Midbrain (tissue), 1 donor: ENCODE data around the gene SLC12A8.

ENCODE experiments used
- DNase-seq: peaks from one replicate; lab custom pipeline; 2025; lab: John Stamatoyannopoulos, UW

SLC12A8 gene

DNA sequence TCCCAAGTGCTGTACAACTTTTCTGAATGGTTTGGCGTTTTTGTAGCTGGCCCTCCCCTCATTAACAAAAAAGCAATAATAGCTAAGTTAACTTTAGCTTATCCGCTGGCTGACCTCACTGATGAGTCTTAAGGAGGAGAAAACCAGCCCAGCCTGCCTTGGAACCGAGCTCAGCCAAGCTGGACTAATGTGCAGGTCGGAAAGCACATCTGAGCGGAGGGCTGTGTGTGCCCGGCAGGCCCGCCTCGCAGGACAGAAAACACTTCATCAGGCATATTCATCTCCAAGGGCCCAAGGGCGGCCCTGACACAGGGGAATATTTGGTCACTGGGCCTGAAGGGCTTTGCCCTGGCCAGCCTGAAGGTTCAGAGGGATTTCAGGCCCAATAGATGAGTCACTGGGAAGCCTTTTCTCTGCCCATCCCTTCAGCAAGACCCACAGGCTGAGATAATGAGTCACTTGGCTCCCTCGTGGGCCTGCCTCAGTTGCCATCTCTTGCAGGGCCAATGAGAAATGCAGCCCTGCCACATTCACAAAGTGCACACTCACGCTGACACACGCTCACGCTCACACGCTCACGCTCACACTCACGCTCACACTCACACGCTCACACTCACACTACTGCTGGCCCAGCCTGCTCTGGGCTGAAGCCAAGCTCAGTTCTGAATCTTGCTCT lies 75.1 kb downstream of the SLC12A8 start:
- DNase-seq: no peak

- DNase-seq: no peak
Observed at GRCh38 chr3:125136966-125137357, 75.6 kb downstream of the SLC12A8 start.

- DNase-seq: no peak
Observed at GRCh38 chr3:125136515-125136914, 76.0 kb downstream of the SLC12A8 start.

GRCh38 chr3:125134952-125135351 lies 77.6 kb downstream of the SLC12A8 start:
- no peak for DNase-seq

DNA sequence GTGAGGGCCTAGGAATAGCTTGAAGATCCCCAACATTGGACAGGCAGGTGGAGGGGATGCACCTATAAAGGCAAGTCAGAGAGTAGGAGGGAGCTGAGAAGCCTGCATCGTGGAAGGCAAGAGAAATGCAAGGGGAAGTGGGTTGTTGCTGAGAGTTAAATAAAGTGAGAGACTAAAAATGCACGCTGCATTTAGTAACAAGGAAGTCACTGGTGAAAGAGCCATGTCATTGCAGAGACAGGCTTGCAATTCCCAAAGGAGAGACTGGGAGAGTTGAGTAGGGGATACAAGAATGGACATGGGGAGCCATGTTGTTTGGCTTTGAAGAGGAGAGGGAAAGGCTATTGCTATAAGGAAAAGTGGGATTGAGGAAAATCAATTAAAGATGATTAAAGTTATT lies 79.7 kb downstream of the SLC12A8 start:
- DNase-seq: no peak

DNA sequence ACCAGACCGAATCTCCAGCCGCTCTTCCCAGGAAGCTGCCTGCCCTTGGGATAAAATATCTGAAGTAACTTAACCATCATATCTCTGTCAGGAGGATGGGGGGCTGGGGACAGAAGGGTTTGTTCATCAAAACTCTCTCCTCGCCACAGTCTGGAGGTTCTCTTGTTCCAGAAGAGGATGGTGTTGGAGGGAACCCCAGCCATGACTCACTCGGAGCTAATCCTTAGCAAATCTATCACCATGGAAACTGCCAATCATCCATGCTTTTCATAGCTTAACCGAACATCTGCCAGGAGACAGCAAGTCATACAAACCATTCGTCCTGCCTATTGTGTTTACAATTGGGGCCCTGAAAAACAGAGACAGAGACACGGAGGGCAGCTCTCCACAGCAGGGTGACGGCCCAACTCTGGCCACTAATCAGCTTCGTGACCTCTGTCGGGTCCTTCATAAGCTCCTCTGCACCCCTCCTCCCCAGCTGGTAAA lies 83.0 kb downstream of the SLC12A8 start:
- DNase-seq: peak; percentile 21

- DNase-seq: no peak
Observed at GRCh38 chr3:125128861-125129501, 83.6 kb downstream of the SLC12A8 start.

- DNase-seq: no peak
Observed at GRCh38 chr3:125126323-125126722, 86.2 kb downstream of the SLC12A8 start.

GRCh38 chr3:125125821-125126245 lies 86.7 kb downstream of the SLC12A8 start:
- DNase-seq: no peak

GRCh38 chr3:125123451-125124305 lies 88.9 kb downstream of the SLC12A8 start:
- DNase-seq: no peak

DNA sequence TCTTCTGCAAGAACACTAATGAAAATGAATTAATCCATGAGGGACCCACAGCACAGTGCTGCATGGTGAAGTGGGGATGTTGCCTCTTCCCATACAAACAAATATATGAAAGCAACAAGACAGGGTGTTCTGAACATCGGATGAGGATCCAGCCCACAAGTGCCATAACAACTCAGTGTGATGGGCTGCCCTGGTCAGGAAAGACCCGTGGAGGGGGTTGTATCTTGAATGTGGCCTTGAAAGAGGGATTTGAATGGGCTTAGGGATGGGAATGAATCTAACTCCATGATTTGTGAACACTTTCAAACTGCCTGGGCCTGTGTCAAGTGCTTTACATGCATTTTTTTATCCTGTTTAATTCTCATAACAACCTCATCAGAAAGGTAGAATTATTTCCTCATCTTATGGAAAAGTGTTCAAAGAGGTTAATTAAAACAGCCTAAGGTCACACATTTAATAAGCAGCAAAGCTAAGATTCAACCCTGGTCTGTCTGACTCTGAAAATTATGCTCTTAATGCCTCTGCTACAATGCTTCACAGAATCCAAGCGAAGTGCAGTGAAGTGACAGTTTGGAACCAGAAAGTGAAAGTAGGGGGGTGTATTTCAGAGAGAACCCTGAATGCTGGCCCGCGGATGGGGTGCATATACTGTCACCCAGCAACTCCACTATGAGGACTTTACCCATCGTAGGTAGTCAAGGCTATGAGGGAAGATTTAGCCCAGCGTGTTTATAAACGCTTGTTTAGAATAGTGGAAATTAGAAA lies 91.1 kb downstream of the SLC12A8 start:
- no peak for DNase-seq

- DNase-seq: peak; percentile 44
Observed at GRCh38 chr3:125120379-125121122, 92.0 kb downstream of the SLC12A8 start.

- no peak for DNase-seq
Observed at GRCh38 chr3:125119752-125120378, 92.7 kb downstream of the SLC12A8 start.

- no peak for DNase-seq
Observed at GRCh38 chr3:125118600-125118999, 93.9 kb downstream of the SLC12A8 start.

- DNase-seq: no peak
Observed at GRCh38 chr3:125117631-125118191, 94.8 kb downstream of the SLC12A8 start.

- no peak for DNase-seq
Observed at GRCh38 chr3:125116311-125117080, 96.1 kb downstream of the SLC12A8 start.

GRCh38 chr3:125115640-125116039 lies 96.9 kb downstream of the SLC12A8 start:
- DNase-seq: no peak

DNA sequence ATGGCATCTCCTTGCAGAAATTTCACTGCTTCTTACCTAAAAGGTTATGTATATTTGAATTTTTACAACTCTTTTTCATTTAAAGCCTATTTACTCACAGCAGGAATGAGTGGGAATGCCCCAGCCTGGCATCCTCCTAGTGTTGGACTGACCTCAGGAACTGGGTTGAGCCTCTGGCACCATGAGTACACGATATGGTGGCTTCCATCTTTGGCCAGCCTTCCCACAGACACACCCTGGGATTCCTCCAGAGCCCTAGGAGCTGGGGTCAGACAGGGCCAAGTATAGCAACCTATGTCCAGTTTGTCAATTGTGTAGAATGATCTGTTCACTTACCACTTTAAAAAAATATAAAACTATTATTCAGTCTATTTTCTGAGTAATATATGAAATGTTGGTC lies 99.6 kb downstream of the SLC12A8 start:
- no peak for DNase-seq

DNA sequence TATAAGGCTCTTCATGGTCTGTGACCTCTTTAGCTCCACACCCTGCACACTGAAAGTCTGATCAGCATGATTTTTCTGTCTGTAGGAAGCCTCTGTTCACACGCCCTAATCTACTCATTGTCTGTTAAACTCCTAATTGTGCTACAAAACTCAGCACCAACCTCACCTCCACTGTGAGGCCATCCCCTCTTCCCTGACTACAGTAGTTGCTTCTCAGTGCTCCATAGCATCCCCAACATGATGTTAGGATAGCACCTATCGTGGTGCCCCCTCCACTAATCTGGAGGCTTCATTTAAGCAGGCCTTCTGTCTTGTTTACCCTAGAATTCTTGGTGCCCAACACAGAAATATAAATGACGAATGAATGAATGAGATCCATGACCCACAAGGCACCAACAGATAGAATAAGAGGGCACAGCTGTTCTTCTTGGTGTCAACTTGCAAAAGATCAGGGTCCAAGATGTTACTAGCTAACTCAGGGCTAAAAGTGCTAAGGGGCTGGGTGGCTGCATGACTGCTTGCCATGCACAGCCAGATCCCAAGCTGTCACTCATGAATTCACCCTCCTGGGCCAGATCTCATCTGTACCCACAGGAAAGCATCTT lies 101.6 kb downstream of the SLC12A8 start:
- no peak for DNase-seq
